Stimulated activated CD8-positive, alpha-beta memory T cell treated with anti-CD3 and anti-CD28 coated beads, Interleukin-15, amount 100 ng/mL, for 4 hours (primary cell): Measurements from ENCODE around the gene ZNF800.
A peak's percentile ranks its signal among the peaks of the same experiment; 100 is the strongest.
"Not testable (repeated sequence)": the region's sequence is repeated elsewhere in the genome, so short reads cannot be mapped to it uniquely, and the experiment has no call there.

Source experiments
- DNase-seq, 2 donors: peaks; one replicate each; pipeline ENCODE4 v3.0.0-alpha.2; 2020; ENCODE audit warnings: low read depth in 2 of 2

Gene ZNF800, protein sequence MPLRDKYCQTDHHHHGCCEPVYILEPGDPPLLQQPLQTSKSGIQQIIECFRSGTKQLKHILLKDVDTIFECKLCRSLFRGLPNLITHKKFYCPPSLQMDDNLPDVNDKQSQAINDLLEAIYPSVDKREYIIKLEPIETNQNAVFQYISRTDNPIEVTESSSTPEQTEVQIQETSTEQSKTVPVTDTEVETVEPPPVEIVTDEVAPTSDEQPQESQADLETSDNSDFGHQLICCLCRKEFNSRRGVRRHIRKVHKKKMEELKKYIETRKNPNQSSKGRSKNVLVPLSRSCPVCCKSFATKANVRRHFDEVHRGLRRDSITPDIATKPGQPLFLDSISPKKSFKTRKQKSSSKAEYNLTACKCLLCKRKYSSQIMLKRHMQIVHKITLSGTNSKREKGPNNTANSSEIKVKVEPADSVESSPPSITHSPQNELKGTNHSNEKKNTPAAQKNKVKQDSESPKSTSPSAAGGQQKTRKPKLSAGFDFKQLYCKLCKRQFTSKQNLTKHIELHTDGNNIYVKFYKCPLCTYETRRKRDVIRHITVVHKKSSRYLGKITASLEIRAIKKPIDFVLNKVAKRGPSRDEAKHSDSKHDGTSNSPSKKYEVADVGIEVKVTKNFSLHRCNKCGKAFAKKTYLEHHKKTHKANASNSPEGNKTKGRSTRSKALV

DNA sequence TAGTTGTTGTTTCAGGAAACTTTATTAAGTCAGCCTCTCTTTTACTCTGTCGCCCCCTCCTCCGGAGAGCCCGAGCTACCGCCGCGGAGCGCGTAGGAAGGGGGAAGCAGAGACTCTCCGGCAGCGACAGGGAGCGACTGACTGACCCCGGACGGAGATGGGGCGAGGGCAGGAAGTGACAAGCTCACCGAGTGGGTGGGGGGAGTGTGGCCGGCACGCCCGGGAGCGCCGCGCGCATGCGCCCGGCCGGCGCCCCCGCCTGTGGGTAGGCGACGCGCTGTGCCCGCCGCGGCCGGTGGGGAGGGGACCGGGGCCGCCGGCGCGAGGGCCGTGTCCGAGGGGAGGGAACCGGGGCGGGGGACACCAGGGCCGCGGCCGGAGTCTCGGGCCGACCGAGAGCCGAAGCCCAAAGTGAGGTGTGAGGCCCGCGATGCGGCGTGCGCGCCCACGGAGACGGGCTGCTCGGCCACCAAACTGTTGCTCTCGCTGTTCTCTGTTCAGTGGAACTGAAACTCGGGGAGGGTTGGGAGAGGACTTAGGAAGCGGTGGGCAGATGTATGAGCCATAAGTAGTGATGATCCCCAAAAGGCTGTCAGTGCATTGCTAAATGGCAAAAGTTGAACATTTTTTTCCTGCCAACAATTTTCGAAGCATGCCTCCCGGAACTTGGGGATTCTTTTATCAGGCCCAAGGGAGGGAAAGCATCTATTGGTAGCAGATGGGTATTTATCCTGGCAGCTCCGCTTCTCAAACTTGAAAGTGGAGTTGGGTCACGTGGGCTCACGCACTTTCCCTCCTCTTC lies at the start of gene ZNF800:
TSS of gene ZNF800 (minus strand) at position 143 of the 802 bp plus-strand sequence. CDS start 1,151 bp downstream, outside the sequence.
- DNase-seq = peak; percentile 82

DNA sequence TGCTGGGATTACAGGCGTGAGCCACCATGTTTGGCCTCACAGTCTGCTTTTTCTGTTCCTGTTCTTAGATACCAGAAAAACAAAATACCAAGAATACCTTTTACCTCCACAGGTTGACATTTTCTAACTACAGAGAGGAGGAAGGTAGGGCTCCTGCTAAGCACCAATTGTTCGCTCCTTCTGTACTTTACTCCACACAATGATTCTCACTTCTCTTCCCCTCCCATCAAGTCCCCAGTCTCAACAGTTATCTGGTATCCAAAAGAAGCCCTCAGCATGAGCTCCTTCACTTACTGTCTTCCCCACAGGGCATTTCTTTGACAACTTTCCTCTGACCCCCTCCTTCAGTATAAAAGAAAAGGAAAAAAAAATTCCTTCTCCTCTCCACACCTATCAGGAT lies 47.7 kb upstream of the ZNF800 start:
- no peak for DNase-seq

- DNase-seq = no peak
These were observed 46.3 kb upstream of the ZNF800 start for GRCh38 chr7:127438836-127439235.

- DNase-seq = no peak
These were observed 45.3 kb upstream of the ZNF800 start for GRCh38 chr7:127437837-127438236.

- DNase-seq = no peak
These were observed 44.7 kb upstream of the ZNF800 start for GRCh38 chr7:127437241-127437640.

- not testable (repeated sequence) for DNase-seq
These were observed 36.8 kb upstream of the ZNF800 start for GRCh38 chr7:127429281-127429680.

GRCh38 chr7:127419196-127419595 lies 26.7 kb upstream of the ZNF800 start:
- no peak for DNase-seq

- DNase-seq = no peak
These were observed 26.0 kb upstream of the ZNF800 start for GRCh38 chr7:127418459-127418858.

DNA sequence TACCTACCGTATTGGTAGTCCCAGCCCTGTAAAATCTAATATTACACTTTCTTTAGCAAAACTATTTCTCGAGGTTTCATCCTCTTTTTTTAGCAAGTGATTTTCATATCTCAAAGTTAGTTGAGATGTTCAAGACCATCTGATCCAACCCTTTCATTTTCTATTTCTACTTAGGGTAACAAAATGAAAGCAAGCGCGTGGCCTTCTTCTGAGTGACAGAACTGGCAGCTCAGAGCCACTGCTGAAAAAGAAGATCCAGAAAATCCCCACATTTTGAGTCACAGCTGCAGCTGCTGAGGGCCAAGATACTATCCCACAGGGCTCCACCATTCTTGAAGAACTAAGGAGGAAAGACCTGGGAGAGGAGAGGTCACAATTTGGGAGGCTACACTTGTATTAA lies 24.8 kb upstream of the ZNF800 start:
- DNase-seq = no peak

- DNase-seq = no peak
These were observed 22.7 kb upstream of the ZNF800 start for GRCh38 chr7:127415060-127415742.

- DNase-seq = no peak
These were observed 21.5 kb upstream of the ZNF800 start for GRCh38 chr7:127413962-127414361.

GRCh38 chr7:127413326-127413725 lies 20.8 kb upstream of the ZNF800 start:
- no peak for DNase-seq

DNA sequence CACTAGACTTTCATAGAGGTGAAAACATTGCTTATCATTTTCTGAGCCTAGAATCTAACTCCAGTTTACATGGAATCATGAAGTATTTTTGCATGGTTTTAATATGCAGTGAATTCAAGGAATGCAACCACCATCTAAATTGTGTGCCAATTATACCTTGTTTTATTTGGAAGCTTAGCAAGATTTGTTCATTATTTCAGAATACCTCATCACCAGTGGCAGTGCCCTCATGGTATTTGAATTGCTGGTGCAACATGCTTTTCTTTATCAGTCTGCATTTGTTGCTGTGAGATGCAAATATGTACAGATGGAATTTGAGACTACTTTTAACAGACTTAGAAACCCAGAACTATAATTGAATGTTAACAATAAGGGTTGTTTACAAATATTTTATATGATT lies 18.7 kb upstream of the ZNF800 start:
- no peak for DNase-seq

- DNase-seq = no peak
These were observed 17.1 kb upstream of the ZNF800 start for GRCh38 chr7:127409629-127410028.

GRCh38 chr7:127404286-127405072 lies 12.0 kb upstream of the ZNF800 start:
- DNase-seq = no peak

GRCh38 chr7:127396184-127396583 lies 3.7 kb upstream of the ZNF800 start:
- DNase-seq = no peak

- peak in 1 of 2 donors; percentile 36 for DNase-seq
These were observed 2.6 kb upstream of the ZNF800 start for GRCh38 chr7:127395104-127395503.

GRCh38 chr7:127393368-127394058 lies 1.0 kb upstream of the ZNF800 start:
- DNase-seq = no peak

GRCh38 chr7:127392182-127392565 lies 334 bp downstream of the ZNF800 start:
- DNase-seq = peak in 1 of 2 donors; percentile 27

GRCh38 chr7:127391591-127392181 lies 822 bp downstream of the ZNF800 start:
- DNase-seq = peak in 1 of 2 donors; percentile 29
